IPS-11a (cell line): ENCODE measurements around the gene CD320.

Experiments
- H3K4me3 ChIP-seq: one replicate; pipeline ENCODE4 v1.5.1; 2013; ENCODE audit warnings: low read depth, low read length, control low read depth

CD320 gene

GRCh38 chr19:8255426-8256125, 52.6 kb downstream of the CD320 start:
- H3K4me3 ChIP-seq, result no peak overlapping the region

DNA sequence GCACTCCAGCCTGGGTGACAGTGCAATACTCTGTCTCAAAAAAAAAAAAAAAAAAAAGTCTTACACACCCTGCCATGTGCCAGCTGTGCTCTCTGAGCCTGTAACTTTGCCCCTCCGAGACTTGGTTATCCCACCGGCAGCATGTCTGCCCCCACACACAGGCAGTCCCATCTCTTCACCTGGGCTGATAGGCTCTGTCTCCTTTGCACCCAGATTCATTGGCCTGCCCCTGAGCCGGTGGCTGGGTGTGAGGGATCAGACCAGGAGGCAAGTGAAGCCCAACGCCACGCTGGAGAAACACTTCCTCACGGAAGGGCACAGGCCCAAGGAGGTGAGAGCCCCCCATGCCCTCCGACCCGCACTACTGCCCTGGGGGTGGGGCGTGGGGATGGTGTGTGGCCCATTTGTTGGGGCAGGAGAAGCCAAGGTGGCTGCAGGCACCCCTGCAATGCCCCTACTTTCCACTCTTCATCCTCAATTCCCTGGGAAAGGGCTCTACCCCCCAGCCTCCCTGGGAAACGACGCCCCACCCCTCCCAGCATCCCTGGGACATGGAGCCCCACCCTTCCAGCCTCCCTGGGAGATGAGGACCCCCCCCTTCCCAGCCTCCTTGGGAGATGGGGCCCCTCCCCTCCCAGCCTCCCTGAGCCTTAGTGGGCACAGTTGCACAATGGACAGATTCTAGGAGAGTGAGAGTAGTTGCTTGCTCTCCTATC, 53.7 kb downstream of the CD320 start:
- H3K4me3 ChIP-seq, result no peak overlapping the region

DNA sequence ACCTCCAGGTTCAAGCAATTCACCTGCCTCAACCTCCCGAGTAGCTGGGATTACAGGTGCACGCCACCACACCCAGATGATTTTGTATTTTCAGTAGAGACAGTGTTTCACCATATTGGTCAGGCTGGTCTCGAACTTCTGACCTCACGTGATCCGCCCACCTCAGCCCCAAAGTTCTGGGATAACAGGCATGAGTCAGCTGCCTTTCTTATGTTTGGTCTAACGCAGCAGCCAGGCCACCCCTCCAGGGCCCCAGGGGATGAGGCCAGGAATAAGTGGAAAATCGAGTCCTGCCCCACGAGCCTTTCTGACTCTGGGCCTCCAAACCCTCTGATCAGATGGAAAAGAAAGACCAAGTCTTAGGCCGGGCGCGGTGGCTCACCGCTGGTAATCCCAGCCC, 54.5 kb downstream of the CD320 start:
- no peak overlapping the region for H3K4me3 ChIP-seq

GRCh38 chr19:8252922-8253589, 55.1 kb downstream of the CD320 start:
- no peak overlapping the region for H3K4me3 ChIP-seq
